Astrocyte of the cerebellum (primary cell): ENCODE data around the gene S100P.
A peak's percentile ranks its signal among the peaks of the same experiment; 100 is the strongest.

Experiments used
- DNase-seq: peaks from one replicate; pipeline ENCODE4 v3.0.0-alpha.2; 2011; ENCODE audit warnings: low read depth
- H3K4me3 ChIP-seq: 2 replicates; pipeline ENCODE4 v1.5.1; 2011; ENCODE audit warnings: mild to moderate bottlenecking, low read depth, low read length, moderate library complexity
- CTCF ChIP-seq: IDR thresholded peaks from 2 replicates; pipeline ENCODE4 v1.5.1; 2012; ENCODE audit warnings: low read length, low read depth, moderate library complexity, mild to moderate bottlenecking; ENCODE audit errors: missing control alignments
- in situ Hi-C: cut with HindIII; loops from 2 replicates; pipeline ENCODE4 v1.10.0; 2017; ENCODE audit warnings: low sequenced_read_pairs

S100P gene

DNA sequence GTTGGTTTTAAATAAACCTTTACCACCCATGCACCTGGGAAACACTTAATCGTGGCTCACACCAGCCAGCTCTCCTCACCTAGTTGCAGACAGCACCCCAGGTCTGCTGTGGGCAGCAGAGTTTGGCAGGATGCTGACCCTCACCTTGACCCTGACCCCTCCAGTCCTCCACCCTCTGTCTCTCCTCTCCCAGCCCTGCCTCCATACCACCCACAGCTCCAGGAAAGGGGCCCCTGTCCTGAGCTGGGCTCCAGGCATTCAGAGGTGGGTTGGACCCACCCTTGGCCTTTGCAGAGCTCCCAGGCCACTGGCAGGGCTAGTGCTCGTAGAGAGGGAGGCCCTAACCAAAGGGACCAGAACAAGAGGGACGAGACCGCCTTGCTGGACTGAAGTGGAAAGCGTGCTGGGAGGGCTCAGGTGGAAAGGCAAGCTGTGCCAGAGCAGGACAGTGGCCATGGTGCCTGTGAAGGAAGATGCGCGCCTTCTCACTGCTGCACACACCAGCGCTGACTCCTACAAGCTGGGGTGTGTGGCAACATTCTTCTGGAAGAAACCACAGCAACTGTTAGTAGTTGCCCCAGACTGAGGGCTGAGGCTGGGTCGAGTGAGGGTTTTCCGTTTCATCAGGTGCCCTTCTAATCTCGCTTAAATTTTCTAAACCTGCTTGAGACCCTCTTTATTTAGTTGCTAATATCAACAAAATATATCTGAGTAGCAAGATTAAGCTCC, 10.7 kb upstream of the S100P start:
- H3K4me3 ChIP-seq, result no peak overlapping the region
- in situ Hi-C loops, result no loop called here
- no peak for TF ChIP-seq CTCF
- no peak for DNase-seq

- no peak for DNase-seq
- no peak for TF ChIP-seq CTCF
- H3K4me3 ChIP-seq, result no peak overlapping the region
- in situ Hi-C loops, result no loop called here
These were observed 9.0 kb upstream of the S100P start for GRCh38 chr4:6684656-6685055.

DNA sequence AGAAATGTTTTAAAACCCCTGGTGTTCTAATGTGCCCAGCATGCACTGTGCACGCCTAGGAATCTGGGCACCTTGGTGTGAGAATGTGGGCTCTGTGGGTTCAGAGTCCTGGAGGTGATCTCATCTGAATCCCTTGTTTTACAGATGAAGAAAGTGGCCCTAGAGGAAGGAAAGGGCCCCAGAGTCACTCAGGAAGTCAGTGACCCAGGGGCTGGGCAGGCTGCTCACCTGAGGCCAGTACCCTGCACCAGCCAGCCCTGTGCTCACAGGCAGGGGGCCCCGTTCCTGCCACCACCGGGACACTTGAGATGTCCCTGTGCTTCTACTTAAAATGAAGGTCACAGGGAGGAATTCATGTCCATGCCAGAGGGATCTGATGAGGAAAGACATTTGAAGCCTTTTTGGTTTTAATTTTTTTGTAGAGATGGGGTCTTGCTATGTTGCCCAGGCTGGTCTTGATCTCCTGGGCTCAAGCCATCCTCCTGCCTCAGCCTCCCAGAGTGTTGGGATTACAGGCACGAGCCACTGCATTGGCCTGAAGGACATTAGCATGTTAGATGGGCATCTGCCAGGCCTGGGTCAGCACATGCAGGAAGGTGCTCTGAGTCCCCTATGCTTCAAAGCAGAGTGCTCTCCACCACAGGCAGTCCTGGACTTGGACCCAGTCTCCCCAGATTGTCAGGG, 7.4 kb upstream of the S100P start:
- no peak for DNase-seq
- no peak overlapping the region for H3K4me3 ChIP-seq
- TF ChIP-seq CTCF, result no peak
- in situ Hi-C loops, result no loop called here

GRCh38 chr4:6687947-6688878, 5.5 kb upstream of the S100P start:
- no peak for TF ChIP-seq CTCF
- in situ Hi-C loops, result no loop called here
- H3K4me3 ChIP-seq, result no peak overlapping the region
- DNase-seq, result no peak

DNA sequence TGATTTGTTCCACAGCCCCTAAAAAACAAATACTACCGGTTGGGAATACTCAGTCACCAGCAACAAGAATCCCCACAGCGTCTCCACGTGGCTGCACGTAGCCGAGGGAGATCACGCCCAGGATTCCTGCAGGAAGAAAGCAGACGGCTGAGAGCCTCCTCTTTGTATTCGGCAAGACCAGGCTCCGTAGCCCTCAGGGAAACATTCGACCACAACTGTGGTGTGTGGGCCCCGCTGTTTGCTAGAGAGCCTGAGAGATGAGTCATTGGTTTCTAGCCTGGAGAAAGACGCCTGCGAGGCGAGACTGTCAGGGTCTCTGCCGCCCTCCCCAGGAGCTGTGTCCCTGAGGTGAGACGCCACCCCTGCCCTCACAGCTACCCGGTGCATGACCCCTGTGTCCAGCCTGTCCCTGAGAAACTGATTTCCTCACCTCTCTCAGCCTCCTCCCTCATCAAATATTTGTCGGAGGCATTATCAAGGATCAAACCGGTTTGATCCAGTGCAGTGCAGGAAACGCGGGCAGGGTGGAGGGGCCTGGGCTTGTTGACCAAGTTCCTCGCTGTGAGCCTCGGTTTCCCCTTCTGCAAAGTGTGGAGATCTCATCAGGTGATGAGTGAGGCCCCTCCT, 4.7 kb upstream of the S100P start:
- H3K4me3 ChIP-seq, result no peak overlapping the region
- in situ Hi-C loops, result no loop called here

More for the DNA sequence above, 4.7 kb upstream of the S100P start:
- no peak for TF ChIP-seq CTCF
- DNase-seq, result peak; percentile 94
